Lower leg skin (tissue), 4 donors: ENCODE results near the gene SH2D7. TPM values are rescaled to one million over a fixed set of nuclear protein-coding genes. Genes with fewer than 3 reads are reported as not detected.

ENCODE experiments used
- DNase-seq, 2 donors: peaks; one replicate each; pipeline ENCODE4 v3.0.0-alpha.2; 2019; ENCODE audit warnings: low spot score in 2 of 2
- H3K4me3 ChIP-seq: fragments of 200-600 bp; sonication (generic); 2 replicates; pipeline ENCODE4 v1.5.1; 2017; ENCODE audit warnings: mild to moderate bottlenecking, low read depth; ENCODE audit not compliant: poor library complexity, severe bottlenecking
- POLR2A ChIP-seq, 2 donors: fragments of 450-650 bp; IDR thresholded peaks; one replicate each; pipeline ENCODE4 v1.6.1; 2016 to 2017; ENCODE audit warnings: antibody characterized with exemption in 2 of 2, mild to moderate bottlenecking in 1 of 2, moderate library complexity in 1 of 2
- WGBS, 2 donors: methylation state at CpG; one replicate each; pipeline ENCODE4 v1.1.5; 2018; 5-methylcytosine and 5-hydroxymethylcytosine counted together
- intact Hi-C: fragments of 100-400 bp; cut with DNase I; formaldehyde crosslinking; loops from one replicate; pipeline ENCODE4 v1.15.0; 2023; ENCODE audit warnings: low total_unique reads
- total RNA-seq, 4 donors: library from RNA; depleted of rRNA; stranded (reverse); fragments of >200 nt; gene quantifications; one replicate each; pipeline ENCODE4 v1.1.0, GENCODE V29; 2016
- TF ChIP-seq, protein P1 (sequence below), 3 donors: fragments of 450-650 bp; IDR thresholded peaks; one replicate each; pipeline ENCODE4 v1.5.1; 2016; ENCODE audit warnings: antibody characterized with exemption in 3 of 3, mild to moderate bottlenecking in 3 of 3, moderate library complexity in 2 of 3

The SH2D7 gene
- total RNA-seq, 4 donors from 2014 or later, result not detected

DNA sequence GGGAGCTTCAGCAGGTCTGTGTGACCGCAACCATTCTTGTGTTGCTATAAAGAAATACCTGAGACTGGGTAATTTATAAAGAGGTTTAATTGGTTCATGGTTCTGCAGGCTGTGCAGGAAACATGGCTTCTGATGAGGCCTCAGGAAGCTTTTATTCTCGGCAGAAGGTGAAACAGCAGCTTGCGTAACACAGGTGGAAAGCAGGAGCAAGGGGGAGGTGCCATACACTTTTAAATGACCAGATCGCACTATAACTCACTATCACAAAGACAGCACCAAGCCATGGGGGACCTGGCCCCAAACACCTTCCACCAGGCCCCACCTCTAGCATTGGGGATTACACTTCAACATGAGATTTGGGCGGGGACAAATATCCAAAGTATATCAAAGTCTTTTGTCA lies 47.2 kb downstream of the SH2D7 start:
- 92 to 96% methylated on average over 5 of the region's 5 CpGs for WGBS, 2 donors
- no peak overlapping the region for H3K4me3 ChIP-seq
- no peak for TF ChIP-seq POLR2A (IDR thresholded peaks at IDR 0.05)
- TF ChIP-seq, protein P1, sequence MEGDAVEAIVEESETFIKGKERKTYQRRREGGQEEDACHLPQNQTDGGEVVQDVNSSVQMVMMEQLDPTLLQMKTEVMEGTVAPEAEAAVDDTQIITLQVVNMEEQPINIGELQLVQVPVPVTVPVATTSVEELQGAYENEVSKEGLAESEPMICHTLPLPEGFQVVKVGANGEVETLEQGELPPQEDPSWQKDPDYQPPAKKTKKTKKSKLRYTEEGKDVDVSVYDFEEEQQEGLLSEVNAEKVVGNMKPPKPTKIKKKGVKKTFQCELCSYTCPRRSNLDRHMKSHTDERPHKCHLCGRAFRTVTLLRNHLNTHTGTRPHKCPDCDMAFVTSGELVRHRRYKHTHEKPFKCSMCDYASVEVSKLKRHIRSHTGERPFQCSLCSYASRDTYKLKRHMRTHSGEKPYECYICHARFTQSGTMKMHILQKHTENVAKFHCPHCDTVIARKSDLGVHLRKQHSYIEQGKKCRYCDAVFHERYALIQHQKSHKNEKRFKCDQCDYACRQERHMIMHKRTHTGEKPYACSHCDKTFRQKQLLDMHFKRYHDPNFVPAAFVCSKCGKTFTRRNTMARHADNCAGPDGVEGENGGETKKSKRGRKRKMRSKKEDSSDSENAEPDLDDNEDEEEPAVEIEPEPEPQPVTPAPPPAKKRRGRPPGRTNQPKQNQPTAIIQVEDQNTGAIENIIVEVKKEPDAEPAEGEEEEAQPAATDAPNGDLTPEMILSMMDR (IDR thresholded peaks at IDR 0.05), result no peak
- DNase-seq, result no peak
- intact Hi-C loops, result loop anchor here (5.0 to 10.0 kb wide), 2 partner anchors 55 to 158 kb away; partner anchors contain the start of gene SKIC8

DNA sequence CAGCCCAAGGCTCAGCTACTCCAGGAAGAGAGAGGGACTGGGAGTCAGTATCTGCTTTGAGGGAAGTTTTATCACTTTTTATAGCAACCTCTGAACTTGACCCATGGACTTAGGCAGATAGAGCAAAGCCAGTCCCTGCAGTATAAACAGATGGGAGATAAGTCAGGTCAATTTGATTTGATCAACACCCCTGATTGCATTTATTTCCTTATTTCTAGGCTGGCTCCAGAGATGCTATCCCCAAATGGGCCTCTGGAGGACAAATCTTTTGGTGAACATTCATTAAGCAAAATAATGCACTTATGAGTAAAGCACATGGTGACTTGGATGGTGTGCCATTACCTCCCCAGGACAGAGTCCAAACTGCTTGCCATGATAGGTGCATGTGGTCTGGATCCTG lies 47.9 kb downstream of the SH2D7 start:
- intact Hi-C loops, result no loop called here
- H3K4me3 ChIP-seq, result no peak overlapping the region

DNA sequence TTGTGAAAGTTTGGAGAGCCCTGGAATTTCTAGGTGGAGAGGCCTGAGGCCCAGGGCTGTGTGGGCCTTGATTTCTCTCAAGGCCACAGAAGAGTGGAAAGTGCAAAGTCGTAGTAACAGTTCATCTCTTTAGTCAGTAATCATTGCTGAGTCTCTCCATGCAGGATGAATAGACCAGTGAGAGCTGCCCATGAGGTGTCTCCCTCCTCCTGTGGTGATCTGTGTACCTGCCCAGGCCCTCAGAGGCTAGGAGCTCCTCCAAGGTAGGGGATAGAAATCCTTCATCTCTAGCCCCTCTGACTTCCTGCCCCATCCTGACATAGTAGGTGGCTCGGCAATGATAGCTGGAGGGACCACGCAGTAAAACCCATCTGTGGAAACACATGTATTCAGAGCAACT lies 50.0 kb downstream of the SH2D7 start:
- no peak for TF ChIP-seq POLR2A (IDR thresholded peaks at IDR 0.05)
- TF ChIP-seq, protein P1 (IDR thresholded peaks at IDR 0.05), result no peak
- no peak for DNase-seq
- intact Hi-C loops, result no loop called here
- 86 to 87% methylated on average over 3 of the region's 3 CpGs for WGBS, 2 donors
- H3K4me3 ChIP-seq, result no peak overlapping the region

More for the DNA sequence above, 47.9 kb downstream of the SH2D7 start:
- TF ChIP-seq POLR2A (IDR thresholded peaks at IDR 0.05), result no peak
- DNase-seq, result no peak

DNA sequence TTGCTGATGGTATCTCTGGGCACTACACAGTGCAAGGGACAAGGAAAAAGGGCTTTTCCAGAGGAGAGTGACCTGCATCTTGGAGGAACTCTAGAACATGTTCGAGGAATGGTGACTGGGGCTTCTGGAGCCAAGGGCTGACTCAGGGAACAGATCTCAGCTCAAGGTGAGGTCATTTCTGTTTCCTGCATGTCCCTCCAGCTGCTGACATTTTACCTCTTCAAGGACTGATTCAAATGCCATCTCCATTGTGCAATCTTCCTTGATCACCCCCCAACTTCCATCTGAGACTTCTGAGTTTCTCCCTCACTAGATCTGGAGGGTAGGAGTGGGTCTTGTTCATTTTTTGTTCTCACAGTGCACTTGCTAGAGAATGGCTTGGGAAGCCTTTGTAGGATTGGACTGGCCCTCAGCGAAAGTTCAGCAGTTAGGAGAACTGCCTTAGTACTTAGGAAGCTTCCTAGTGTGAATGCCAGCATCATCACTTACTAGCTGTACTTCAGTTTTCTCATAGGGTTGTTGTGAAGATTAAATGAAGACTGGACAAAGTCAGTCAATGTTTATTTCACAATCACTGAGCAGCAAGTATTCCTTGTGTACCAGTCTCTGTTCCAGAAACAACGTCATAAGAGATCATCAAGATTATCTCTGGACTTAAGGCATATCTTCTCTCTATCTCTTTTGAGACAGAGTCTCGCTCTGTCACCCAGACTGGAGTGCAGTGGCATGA lies 54.2 kb downstream of the SH2D7 start:
- no peak overlapping the region for H3K4me3 ChIP-seq
- DNase-seq, result peak in 1 of 2 donors; percentile 20
- intact Hi-C loops, result no loop called here
- WGBS, 2 donors, result 65 to 66% methylated on average over 4 of the region's 4 CpGs
- TF ChIP-seq POLR2A (IDR thresholded peaks at IDR 0.05), result no peak
- TF ChIP-seq, protein P1 (IDR thresholded peaks at IDR 0.05), result no peak

DNA sequence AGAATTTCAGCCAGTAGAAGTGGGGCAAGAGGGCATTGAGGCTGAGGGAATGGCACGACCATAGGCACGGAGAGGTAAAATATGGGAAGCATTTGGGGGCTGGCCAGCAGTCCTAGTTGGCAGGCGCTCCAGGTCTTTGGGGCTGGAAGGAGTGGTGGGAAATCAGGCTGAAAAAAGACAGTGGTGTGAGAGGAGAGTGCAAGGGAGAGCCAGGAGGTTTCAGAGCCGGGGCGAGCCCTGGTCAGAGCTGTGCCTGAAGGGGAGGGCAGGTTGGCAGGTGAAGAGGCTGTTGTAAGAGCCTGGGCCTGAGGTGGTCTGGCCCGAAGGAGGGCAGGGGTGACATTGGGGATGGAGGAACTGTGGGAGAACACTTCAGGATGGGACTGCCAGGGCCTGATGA lies 55.2 kb downstream of the SH2D7 start:
- H3K4me3 ChIP-seq, result no peak overlapping the region
- intact Hi-C loops, result no loop called here
- WGBS, 2 donors, result 57 to 65% methylated on average over 6 of the region's 6 CpGs
- no peak for TF ChIP-seq POLR2A (IDR thresholded peaks at IDR 0.05)
- TF ChIP-seq, protein P1 (IDR thresholded peaks at IDR 0.05), result no peak
- no peak for DNase-seq

DNA sequence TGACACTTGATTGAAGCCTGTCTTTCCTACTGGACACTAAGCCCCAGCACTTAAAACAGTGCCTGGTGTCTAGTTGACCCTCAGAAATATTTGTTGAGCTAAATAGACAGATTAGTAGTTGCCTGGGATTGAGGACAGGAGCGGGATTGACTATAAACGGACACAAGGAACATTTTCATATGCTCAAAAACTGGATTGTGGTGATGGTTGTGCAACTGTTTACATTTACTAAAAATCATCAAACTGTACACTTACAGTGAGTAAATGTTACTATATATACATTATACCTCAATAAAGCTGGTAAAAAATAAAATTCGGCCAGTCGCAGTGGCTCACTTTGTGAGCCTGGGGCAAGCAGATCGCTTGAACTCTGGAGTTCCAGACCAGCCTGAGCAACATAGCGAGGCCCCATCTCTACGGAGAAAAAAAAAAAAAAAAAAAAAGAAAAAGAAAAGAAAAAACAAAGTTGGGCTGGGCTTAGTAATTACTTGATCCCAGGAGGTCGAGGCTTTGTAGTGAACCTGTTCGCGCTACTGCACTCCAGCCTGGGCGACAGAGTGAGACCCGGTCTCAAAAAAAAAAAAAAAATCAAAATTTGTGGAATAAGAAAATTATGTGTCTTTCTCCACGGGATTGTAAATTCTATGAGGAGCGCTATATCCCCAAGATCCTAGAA lies 56.2 kb downstream of the SH2D7 start:
- no peak for TF ChIP-seq POLR2A (IDR thresholded peaks at IDR 0.05)
- TF ChIP-seq, protein P1 (IDR thresholded peaks at IDR 0.05), result no peak
- 14 to 16% methylated on average over 14 of the region's 14 CpGs for WGBS, 2 donors
- DNase-seq, result no peak
- intact Hi-C loops, result no loop called here
- peak overlapping the region; percentile 29 for H3K4me3 ChIP-seq
